ENCODE results near the gene HOXA6. TPM values are rescaled to one million over a fixed set of nuclear protein-coding genes. Genes with fewer than 3 reads are reported as not detected.
A peak's percentile ranks its signal among the peaks of the same experiment; 100 is the strongest.

HOXA6 gene
- total RNA-seq, 1 donor from 2014 or later = not detected

DNA sequence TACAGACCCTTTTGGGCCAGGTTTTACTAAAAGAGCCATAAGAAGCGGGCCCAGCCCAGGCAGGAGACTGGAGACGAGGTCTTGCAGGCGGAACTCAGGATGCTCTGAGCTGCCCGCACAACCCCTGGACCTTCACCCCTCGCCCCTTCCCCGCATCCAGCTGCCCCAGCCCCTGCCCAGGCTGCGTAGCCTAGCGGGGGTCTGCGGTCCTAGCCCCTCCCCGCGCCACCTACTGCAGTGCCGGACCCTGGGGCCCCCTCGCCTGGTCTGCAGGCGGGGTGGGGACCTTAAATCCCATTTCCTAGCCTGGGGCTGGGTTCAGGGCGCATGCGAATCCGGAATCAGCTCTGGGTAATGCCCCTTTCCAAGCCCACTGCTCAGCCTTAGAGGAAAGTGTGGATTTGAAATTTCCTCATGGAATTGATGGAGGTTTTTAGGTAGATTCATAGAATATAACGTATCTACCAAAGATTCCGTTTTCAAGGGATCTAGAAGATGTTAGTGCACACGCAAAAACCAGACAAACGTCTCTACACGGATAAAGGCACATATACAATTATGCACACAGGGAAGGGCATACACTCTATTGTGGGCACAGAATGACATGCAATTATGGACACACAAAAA, 5.4 kb upstream of the HOXA6 start:
- FAIRE-seq (no peak), DNase-seq (ENCODE audit: low spot score in 2 of 2) (no peak)

DNA sequence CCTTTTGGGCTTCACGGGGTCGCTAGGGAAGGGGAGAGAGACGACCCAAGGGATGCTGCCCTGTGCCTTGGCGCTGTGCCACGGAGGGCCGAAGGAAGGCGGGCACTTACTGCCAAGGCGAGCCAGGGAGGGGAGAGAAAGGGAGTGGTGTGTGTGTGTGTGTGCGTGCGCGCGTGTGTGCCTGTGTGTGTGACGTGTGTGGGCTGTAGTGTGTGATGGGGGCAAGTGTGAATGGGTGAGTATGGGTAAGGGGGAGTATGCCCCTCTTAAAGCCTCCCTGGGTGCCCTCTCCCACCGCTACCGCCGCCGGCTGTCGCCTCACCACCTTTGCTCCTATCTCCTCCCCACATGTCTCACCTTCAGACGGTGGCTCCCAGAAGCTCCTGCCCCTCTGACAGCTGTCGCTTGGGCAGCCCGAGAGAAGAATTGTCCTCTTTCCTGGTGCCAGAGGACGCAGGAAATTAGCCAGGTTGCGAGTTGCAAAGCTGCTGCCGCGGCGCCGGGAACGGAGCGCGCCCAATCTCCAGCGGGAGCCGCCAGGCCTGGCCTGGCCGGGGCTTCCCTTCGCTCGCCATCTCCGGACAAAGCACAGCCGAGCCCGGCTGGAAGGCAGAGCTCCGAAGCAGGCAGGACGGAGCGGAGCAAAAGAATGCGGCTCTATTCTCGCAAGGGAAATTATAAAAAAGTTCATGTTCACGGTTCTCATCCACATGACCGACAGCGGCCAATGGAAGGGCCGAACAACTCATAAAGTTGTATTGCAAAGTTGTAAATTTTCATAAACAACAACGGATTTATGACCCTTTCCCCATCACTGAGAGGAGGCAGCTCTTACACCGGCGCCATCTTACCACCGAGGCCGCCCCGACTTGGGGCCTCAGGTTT, 4.6 kb upstream of the HOXA6 start, which contains the start of gene HOXA3:
Gene HOXA3, minus strand, starts transcription at position 653 of the 885 bp plus-strand sequence. CDS start 41,943 bp downstream, outside the sequence.
- DNase-seq (ENCODE audit: low spot score in 2 of 2) (no peak), FAIRE-seq (no peak)

DNA sequence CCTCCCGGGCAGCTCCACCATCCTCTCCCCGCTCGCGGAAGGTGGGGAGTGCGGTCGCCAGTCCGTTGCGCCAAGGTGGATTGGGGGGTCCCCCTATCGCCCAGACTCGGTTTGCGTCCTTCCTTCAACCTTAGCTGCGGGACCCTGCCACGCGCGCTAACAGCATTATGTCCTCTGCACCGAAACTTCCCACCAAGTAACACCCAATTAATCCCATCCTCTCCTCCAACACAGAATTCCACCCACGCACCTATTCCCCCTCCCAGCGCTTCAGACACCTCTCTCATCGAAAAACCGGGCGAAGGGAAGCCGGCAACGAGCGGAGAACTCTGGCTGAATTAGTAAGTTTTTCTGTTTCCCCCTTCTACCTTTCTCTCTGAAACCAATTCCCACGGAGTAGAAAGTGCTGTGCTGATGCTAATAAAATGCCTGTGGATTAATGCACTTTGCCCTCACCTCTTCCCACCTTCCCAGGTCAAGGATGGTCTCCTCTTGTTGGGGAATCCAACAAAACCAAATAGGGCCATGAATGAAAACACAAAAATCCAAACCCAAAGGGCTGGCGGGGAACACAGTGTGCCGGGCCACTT, 3.9 kb upstream of the HOXA6 start:
- FAIRE-seq (no peak), DNase-seq (ENCODE audit: low spot score in 2 of 2) (no peak)

DNA sequence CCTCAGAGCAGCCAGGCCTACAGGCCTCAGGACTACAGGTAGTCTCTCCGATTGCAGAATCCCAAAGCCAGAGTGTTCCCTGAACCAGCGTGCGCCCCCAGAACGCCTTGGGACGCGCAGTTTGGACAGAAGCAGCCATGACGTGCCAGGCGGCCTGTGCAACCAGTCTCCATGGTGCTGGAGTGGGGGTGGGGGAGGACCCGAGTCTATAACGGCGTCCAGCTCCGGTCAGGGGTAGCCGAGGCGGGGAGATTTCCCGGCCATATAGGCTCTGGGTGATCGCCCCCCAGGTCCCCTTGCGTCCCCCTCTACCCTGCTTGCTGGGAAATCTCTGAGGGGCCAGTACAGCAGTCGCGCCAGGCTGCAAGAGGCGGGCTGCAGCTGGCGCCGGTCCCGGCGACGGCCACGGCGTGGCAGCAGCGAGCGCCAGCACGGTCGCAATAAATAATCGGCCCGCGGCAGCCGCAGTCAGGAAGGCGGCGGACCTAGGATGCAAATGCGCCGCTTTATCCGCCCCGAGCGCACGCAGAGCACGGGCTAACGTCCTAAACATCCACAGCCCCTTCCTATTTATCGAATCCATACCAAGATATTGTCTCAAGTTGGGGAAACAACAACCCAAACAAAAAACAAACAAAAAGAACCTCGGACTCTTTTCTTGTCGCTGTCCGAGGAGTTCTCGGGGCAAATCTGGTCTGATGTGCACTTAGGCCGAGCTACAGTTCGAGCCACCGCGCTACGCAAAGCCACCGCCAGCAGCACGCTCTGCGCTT, 3.2 kb upstream of the HOXA6 start:
- DNase-seq (ENCODE audit: low spot score in 2 of 2) (peak; percentile 84), FAIRE-seq (no peak)

DNA sequence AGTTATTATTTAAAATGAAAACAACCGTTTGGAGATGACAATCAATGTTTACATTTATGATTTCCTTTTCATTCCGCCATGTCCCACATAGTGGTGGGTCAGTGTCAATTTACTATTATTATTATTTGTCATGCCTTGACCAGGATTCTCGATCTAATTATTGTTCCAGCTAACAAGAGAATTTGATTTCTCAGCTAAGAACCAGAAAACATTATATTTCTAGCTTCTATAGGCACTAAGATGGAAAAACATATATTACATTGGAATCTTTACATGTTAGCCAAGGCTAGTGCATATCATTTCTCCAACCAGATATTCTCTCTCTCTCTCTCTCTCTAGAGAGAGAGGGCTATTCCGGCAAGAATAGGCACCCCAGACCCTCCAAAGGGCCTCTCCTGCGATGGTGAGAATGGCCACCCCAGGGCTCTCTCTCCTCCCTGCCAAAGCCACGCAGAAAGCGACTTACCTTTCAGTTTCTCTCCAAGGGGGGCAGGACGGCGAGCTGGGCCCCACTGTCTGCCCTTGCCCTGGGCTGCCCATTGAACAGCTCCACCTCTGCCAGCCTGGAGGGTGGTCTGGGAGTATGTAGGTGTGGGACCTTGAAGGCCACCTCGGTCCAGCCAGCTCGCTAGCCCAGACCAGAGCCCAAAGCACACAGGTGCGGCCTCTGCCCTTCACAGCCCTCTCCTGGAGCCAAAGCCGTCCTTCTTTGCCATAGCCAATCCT, 2.4 kb upstream of the HOXA6 start:
- no peak for DNase-seq (ENCODE audit: low spot score in 2 of 2)
- no peak for FAIRE-seq

DNA sequence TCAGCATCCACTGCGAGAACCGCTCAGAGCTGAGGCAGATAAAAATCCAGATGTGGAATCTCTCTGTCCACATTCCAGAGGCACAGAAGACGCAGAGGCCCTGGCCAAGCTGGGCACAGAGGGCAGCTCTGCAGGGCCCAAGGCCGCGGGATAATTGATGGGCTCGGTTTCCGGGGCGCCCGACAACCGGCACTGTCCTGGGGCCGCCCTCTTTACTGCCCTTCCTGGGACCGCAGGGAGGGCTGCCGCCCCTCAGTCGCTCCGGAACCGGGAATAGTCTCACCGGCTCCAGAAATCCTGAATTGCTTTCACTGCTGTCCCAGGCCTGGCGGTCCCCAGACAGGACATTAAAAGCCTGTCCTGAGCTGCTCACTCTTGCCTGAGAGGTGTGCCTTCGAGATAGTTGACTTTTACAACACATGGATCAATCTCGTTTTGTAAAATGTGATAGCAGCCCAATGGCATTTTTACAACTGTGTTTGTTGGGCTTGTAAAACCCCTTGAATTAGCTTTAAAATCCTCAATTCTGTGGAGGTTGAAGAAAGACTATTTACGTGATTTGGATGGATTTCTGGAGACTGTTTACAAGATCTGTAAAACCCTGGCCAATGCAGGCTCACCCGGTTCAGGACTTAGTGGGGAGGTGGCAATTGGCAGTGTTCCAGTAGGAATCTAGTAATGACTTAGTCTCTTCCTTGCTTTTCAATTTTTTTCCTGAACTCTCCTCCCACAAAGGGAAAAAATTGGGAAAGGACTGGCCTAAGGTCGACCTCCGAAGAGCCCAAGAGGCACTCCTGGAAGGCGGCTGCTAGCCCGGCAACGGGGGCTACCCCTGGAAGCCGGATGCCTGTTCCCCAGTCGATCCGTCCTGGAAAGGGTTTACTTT, 1.4 kb upstream of the HOXA6 start:
- DNase-seq (ENCODE audit: low spot score in 2 of 2) = no peak
- FAIRE-seq = no peak

DNA sequence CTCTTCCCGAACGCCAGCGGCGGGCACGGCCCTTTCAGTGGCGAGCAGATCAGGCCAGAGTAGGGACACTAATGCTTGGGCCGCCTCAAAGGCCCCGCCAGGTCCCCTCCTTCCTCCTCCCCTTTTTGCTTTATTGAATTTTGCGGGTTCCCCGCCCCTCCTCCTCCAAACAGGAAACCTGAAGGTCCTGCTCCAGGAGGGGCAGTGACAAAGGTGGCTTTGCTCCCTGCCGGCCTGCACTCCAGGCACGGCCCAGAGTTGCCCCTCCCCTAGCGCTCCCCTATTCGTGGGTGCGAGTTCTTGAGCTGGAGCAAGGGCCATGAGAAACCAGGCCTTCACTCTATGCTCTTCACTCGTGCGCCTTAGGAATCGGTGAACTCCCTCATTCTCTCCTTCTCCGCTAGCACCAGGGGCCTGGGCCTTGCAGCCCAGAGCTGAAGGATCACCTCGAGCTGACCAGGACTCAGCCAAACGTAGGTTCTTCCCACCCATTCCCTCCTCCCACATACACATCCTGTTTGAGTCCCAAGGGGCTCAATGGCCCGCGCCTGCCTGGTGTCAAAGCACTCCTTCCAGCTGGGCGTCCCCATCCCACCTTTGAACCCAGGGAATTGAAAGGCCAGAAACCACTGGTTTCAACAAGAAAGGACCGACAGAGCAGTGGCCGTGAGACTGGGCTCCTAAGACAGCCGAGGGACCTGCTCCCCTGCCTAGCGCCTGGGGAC, 619 bp upstream of the HOXA6 start:
- FAIRE-seq (no peak), DNase-seq (ENCODE audit: low spot score in 2 of 2) (no peak)

DNA sequence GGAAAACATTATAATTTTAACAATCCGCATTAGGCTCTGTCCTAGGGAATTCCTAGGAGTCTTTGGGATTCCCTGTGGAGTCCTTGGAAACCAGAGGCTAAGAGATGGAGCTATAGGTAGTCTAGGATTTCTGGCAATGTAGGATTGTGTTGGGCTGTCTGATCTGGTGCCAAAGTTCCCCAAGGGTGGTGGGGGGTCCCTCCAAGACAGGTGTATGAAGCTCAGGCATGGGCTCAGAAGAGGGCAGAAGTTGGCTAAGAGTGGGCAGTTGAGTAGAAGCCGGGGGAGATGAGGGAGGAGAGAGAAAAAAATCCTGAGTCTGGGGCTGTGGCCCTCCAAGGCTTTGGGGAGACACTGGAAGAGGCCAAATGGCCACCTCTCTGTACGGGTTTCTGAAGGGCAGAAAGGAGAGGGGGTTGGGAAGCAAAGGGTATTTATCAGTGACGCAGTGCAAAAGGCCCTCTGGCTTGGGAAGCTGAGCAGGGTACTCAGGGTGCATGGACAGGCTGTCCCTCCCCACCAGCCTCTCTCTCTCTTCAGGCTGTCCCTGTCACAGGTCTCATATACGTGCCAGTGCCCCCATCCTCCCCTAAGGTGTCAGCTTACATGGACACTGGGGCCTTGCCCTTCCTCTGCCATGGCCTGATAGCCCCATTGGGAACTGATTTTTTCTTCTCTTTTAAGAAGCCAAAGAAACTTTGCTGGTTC, 929 bp downstream of the HOXA6 start:
- FAIRE-seq = no peak
- DNase-seq (ENCODE audit: low spot score in 2 of 2) = peak in 1 of 2 donors; percentile 31

DNA sequence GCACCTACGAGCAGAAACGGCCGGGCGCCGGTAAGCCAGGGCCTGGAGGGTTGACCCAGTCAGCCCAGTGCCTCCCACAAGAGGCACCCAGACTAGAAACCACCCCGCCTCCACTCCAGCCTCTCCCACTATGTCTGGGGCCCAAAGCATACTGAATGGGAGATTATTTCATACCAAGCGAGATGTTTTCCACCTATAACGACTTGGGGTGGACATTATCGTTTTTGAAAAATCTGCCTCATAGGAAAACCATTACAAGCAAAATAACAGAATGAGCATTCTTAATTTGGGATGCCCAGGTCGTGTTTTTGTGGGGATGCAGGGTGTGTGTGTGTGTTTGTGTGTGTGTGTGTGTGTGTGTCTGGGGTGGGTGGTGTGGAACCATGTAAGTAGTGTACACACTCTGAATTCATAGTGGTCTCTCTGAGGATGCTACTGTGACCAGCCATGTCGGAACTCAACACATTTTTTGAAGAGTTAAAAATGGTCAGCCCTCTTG, 1.6 kb downstream of the HOXA6 start:
- peak in 1 of 2 donors; percentile 15 for DNase-seq (ENCODE audit: low spot score in 2 of 2)
- FAIRE-seq = no peak

DNA sequence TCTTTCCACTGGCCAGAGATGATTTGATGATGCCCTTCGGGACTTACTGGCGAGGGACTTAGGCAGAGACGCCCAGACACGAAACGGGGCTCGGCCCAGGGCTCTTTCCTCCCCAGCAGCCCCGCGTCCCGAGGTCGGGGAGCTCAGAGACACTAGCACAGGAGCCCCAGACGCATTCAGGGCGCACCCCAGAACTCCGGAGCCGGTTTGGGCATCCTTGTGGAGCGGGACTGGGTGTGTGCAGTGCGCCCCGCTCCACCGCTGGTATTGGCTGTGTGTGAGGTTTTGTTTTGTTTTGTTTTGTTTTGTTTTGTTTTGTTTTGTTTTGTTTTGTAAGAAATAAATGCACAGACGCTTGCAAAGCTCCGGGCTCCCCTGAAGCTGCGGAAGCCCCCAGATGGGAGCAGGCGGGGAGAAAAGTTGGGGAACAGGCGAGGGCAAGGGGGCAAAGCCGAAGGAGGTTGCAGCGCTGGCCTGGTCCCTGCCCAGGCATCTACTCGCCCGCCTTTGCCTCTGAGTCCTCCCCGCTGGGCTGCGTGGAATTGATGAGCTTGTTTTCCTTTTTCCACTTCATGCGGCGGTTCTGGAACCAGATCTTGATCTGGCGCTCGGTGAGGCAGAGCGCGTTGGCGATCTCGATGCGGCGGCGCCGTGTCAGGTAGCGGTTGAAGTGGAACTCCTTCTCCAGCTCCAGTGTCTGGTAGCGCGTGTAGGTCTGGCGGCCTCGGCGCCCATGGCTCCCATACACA, 2.2 kb downstream of the HOXA6 start:
- FAIRE-seq (no peak), DNase-seq (ENCODE audit: low spot score in 2 of 2) (peak in 1 of 2 donors; percentile 33)

DNA sequence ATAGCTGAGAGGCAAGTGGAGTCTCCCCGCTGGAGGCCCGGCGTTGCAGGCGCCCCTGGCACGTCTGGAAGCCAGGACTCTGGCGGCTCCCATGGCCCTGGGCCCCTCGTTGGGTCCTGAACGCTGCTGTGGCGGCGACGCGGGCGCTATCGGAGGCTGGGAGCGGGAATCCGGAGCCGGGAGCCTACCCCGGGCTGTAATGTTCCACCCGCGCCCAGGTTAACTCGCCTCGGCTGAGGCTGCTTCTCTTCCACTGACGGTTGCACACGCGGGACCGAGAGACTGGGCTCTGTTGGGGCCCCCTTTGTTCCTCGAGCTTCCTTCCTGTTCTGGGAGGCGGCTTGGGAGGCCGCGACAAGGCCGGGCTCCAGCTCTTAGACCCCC, 2.8 kb downstream of the HOXA6 start:
- FAIRE-seq = no peak
- DNase-seq (ENCODE audit: low spot score in 2 of 2) = no peak

DNA sequence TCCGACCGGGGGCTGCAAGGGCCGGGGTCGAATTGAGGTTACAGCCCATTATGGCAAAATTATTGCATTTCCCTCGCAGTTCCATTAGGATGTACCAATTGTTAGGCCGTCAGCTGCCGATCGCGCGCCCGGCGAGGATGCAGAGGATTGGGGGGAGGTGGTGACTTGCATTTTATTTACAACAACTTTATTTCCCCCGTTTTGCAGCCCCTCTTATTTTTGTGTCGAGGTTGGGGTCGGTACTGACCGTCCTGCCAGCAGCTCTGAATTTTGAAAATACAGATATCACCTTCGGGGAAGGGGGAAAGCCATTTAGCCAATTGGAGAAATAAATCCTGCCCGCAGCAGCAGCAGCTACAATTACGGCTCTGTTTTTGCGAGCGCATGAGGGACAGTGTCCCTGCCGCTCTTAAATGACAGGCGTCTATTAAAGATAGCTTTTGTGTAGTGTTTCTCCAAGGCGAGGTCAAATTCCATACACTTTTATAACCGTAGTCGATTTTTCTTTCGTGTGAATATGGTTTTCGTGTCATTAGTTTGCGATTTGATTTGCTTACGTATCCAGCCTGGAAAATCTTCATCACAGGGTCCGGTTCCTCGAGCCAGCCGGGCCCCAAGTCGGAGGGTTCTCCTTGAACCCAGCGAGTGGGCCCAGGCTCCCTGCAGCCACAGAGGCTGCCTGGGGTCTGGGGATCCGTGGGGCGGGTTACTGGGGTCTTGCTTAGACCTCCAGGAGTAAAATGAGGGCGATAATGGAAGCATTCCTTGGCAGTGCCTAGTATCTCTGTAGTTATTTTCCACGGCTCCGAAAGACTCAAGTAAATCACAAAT, 3.4 kb downstream of the HOXA6 start:
- no peak for DNase-seq (ENCODE audit: low spot score in 2 of 2)
- no peak for FAIRE-seq

DNA sequence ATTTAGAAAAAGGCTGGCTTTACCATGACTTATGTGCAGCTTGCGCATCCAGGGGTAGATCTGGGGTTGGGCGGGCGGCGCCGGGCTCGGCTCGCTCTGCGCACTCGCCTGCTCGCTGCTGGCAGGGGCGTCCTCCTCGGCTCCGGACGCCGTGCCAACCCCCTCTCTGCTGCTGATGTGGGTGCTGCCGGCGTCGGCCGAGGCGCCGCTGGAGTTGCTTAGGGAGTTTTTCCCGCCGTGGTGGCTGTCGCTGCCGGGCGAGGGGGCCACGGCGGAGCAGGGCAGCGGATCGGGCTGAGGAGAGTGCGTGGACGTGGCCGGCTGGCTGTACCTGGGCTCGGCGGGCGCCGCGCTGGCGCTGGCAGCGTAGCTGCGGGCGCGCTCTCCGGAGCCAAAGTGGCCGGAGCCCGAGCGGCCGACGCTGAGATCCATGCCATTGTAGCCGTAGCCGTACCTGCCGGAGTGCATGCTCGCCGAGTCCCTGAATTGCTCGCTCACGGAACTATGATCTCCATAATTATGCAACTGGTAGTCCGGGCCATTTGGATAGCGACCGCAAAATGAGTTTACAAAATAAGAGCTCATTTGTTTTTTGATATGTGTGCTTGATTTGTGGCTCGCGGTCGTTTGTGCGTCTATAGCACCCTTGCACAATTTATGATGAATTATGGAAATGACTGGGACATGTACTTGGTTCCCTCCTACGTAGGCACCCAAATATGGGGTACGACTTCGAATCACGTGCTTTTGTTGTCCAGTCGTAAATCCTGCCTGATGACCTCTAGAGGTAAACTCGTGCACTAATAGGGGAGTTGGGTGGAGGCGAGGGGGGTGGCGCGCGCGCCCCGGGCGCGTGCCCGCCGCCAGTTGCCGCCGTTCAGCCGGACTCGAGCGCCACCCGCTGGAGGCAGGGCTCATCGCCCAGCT, 4.3 kb downstream of the HOXA6 start, which contains the start of gene HOXA5:
Gene HOXA5, minus strand, starts transcription at position 659 of the 927 bp plus-strand sequence. Its CDS starts 74 bp downstream, at position 585.
- DNase-seq (ENCODE audit: low spot score in 2 of 2) (no peak), FAIRE-seq (no peak)

DNA sequence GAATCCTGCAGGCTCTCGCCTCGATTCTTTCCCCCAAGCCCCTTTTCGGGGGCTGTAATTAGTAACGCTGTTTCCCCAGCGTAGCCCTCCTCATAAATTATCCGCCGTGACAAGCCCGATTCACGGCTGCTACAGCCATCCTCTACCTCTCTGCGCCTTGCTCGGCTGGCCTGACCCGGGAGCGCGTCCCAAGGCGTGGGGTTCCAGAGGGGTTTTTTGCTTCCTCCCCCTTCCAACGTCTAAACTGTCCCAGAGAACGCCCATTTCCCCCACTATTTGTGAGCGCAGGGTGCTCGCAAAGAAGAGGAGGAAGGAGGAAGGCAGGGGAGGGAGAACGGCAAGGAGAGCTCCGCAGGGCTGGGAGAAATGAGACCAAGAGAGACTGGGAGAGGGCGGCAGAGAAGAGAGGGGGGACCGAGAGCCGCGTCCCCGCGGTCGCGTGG, 5.0 kb downstream of the HOXA6 start:
- DNase-seq (ENCODE audit: low spot score in 2 of 2) = no peak
- no peak for FAIRE-seq

Data from frontal cortex (tissue), 4 donors.